Left kidney (tissue), 2 donors: ENCODE data around the gene C1QTNF5. TPM values are rescaled to one million over a fixed set of nuclear protein-coding genes. Genes with fewer than 3 reads are reported as not detected.
A peak's percentile ranks its signal among the peaks of the same experiment; 100 is the strongest.

Source experiments
- DNase-seq: peaks from one replicate; pipeline ENCODE4 v3.0.0-alpha.2; 2013
- polyA plus RNA-seq: library from polyadenylated mRNA; unstranded; fragments of 120-200 nt; gene quantifications from one replicate; pipeline ENCODE4 v1.2.1, GENCODE V29; 2013; ENCODE audit not compliant: insufficient read length

Gene C1QTNF5
- polyA plus RNA-seq, 1 donor: 15.7 TPM

DNA sequence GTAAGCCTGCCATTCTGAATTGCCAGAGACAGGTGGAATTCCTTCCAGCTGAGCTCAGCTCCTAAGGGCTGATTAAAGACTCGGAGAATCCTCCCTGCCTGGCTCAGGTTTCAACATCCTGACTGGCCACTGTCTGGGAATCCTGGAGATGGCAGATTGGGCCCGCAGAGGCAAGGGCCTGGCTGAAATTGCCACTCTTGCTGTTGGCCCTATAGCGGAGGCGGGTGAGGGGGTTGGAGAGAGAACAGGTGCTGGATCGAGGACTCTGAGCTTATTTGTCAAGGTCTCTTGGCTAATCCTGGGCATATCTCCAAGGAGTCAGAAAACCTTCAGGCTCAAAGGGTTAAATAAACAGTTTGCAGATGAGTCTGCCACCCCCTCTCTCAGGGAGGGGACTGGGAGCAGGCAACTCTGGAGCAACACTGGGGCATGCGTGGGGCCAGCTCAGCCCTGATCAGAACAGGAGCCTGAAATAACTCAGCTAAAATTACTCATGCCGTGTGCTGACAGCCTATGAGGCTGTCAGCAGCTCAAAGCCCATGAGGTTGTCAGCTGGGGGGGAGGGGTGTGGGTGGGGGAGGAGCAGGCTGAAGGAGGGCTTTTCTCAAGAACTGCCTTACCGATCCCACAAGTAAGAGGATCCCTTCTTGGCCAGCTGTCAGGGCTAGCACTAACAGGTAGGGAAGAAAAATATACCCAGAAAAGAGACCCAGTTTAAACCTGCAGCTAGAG is 20.5 kb upstream of the C1QTNF5 start:
- peak; percentile 71 for DNase-seq

DNA sequence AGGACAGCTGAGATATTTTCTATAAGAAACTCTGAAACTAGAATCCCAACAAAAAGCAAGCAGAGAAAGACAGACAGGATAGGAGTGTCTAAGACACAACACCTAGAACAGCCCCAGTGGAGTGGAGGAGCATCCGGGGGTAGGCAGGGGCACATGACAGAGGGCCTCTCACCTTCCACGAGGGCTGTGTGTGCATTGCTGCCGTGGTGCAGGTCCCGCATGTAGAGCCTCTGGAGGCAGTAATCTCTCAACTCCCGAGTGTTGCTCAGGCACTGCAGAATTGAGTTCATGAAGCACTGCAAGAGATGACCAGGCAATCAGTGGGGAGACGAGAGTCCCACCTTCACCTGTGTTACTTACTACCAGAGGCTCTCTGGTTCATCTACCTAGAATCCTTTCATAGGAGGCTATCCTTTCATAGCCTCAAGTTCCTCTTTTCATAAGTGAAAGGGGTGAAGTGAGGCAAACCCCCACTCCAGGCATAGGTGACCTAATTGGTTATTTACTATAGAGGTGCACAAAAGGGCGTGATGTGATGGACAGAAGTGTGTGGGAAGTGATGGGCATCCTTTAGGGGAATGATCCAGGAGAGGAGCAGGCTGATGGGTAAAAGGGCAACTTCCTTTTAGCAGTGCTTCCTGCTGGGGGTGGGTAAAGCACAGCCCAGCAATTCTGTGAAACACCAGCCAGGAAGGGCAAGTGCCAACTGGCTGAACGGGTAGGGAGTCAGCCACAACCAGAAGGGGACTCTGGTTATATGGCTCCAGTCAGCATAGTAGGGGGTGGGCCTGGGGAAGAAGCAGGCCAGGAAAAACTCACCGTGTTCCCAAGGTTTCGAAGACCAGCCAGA is 18.9 kb upstream of the C1QTNF5 start:
- no peak for DNase-seq

DNA sequence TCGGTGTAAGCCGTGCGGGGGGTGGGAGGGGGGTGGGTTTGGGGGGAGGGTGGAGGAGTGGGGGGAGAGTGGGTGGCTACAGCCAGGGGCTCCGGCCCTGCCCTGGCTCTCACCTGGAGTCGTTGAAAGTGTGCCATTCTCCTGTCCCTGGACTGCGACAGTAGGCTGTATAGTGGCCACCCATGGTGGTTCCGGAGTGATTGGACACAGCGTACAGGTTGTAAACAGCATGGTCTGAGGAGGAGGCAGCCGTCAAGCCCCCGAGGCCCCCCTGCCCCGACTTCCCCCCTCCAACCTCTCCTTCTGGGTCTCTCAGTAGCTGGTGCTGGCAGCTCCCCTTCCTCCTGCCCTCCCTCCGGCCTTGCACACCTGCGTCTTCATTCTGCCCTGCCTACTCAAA is 16.4 kb upstream of the C1QTNF5 start:
- no peak for DNase-seq

DNA sequence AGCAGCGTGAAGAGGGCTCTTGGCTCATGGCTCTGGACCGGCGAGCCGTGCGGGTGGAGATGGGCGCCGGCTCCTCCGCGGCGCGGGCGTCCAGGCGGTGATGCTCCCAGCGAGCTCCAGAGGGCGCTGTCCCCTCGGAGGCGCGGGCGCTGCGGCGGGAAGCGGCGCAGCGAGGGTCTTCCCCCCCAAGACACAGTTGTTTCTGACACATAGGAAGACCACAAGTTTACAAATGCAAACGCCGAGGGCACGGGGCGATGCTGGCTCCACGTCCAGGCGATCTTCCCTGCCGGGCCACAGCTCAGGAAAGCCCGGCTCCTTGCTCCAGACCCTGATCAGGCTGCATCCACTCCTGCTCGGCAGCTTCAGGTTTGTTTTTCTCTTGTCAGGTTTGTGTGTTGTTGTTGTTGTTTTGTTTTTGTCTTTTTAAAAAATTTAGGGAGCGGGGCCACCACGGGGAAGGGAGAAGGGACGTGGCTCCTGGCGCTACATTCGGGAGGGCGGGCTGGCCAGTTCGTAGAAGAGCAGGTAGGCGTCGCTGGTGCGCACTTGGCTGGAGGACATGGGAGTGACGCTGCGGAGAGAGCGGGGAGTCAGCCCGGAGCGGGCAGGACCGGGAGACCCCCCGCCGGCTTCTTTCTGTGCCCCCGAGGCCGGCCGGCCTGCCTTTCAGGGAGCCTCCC is 15.8 kb upstream of the C1QTNF5 start:
- DNase-seq: peak; percentile 81

DNA sequence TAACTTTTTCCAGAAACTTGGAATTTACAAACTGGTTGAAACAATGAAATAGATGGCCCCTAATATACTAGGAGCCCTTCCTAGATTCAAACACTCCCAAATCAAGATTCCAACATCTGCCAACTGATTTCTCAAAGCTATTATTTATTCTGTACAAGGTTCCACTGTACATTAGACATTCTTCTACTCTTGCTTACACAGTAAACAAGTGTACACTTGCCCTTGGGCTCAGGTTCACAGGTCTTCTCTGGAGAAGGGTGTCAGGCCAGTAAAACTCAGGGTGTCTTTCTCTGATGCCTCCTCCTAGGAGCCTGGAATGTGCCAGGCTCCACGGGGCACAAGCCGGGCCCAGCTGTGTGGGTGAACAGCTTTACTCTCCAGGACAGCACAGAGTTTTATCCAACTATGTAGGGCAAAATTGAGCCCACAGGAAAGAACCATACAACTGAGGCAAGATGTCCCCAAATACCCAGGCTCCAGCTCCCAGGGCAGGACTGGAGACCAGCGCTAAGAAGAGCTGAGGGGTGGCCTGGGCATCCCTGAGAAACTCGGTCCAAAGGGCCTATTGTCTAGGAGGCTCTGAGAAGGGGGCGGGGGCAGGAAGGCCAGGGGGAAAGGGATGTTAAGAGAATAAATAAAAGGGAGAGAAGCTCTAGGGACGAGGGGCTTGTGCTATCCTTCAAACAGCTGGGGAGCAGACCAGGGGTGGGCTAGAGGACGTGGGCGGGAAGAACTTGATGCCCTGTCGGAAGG is 14.6 kb upstream of the C1QTNF5 start:
- no peak for DNase-seq

- DNase-seq: peak; percentile 64
Observed at GRCh38 chr11:119352857-119353260, 12.2 kb upstream of the C1QTNF5 start.

- DNase-seq: no peak
Observed at GRCh38 chr11:119351232-119351631, 10.5 kb upstream of the C1QTNF5 start.

DNA sequence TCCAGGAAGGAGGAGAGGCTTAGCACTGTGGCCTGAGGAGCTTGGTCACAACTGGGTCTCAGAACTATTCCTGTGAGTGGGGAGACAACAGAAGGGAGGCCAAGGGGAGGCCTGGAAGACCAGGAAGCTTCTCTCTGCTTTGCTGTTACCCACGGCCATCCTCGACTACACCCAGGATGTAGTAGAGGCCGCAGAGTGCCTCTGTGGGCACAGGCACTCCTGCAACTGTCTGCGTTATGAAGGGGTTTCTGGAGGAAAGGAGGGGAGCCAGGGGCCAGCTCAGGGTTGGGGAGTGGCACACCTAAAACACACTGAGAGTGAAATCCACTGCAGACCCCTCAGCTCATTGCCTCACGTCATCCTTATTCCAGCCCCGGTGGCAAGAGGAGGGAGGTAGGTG is 9.6 kb upstream of the C1QTNF5 start:
- no peak for DNase-seq

DNA sequence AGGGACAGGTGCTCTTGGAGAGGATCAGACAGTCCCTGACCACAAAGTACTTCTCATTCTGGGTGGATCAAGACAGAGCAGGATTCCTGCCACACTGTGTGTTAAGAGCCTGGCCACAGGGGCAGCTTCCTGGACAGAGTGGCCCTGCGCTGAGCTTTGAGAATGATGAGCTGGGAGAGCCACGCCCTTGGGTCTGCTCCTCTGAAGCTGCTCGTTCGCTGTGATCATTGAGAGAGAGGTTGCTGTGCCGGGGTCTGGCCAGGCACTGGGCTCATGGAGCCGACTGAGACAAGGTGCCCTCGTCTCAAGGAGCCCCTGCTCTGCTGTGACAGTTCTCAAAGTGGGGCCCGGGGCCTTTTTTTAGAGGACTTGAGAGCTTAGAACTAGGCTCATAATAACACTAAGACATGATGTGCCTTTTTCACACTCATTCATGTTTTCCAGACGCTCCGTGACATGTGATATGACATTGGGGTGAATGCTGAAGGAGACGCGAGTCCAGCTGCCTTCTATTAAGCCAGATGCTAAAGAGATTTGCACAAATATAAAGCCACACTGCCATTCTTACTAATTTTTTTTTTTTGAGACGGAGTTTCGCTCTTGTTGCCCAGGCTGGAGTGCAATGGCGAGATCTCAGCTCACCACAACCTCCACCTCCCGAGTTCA is 7.4 kb upstream of the C1QTNF5 start:
- DNase-seq: no peak

DNA sequence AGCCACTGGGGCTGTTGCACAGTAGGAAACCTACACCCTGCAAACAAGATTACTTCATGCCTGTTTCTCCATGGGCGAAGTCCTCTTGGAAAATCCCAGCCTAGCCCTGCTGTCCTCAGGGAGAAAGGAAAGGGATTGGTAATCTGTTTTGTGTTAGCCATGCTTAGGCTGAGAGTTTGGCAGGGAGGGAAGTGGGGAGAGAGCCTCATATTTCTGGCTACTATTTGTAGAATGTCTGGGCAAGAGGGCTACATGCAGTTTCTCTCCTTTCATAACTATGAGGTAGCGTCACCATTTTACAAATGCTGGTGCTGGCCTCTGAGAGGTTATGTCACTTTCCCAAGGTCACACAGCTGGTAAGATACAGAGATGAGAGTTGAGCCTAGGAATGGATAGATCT is 6.6 kb upstream of the C1QTNF5 start:
- no peak for DNase-seq

DNA sequence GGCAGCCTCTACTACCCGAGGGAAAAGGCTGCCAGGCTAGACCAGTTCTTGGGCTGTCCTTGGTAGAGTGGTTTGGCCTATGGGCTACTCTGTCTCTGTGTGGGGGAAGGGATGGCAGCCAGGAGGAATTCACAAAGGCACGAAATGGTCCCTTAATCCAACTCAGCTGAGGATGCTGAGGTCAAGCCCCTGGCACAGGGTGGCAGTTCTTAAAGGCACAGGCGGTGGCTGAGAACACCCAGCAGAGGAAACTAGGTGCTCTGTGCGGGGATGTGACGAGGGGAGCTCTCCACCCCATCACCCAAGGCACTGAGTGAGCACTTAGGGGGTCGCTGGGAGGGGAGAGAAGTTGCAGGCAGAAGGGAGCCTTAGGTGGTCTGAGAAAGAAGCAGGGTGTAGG is 5.9 kb upstream of the C1QTNF5 start, which contains the start of gene MFRP:
MFRP (minus strand) TSS at position 101 of the 400 bp plus-strand sequence. CDS start 192 bp downstream, outside the sequence.
- no peak for DNase-seq

- DNase-seq: no peak
Observed at GRCh38 chr11:119345685-119346084, 5.0 kb upstream of the C1QTNF5 start.

DNA sequence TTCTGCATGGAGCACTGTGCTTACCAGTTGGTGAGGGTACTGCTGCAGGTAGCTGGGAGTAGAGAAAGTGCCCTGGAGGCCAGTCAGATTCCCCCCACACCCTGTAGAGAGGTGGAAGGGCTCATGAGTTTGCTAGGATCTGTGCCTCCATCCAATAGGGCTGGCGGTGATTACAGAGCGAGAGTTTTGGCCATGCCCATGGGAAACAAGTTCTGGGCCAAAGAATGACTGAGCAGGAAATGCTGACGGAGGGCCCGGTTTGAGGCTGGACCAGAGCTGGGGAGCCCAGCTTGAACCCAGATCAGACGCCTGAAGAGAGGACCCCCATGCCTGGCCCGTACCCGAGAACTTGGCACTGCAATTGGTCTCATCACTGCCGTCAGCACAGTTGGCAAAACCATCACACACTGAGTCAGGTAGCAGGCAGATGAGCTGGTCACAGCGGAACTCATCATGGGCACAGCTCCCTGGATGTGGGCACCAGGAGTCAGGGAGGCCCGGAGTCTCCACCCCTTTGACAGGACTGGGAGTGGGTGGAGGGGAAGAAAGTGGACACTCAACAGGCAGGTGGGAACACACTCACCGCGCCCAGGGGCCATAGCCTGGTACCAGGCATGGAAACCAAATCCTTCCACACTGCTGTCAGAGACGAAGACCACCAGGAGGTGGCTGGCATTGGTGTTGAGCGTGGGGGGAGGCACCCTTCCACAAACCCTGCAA is 3.8 kb upstream of the C1QTNF5 start:
- no peak for DNase-seq

DNA sequence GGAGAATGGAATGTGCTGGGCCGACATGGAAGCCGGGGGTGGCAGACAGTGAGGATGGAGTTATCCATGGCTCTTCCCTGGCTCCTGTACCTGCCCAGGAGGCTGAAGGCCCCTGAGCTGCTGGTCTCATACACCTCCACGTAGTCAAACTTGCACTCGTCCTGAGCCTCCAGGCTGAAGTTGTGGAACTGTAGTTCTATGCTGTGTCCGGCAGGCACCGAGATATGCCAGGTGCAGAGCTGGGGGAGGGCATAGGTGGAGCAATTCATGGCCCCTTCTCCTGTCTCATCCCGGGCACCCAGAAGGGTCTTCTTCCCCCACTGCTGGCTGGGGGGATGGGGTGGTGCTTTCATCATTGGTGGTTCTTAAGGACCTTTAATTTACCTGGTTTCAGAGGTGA is 3.0 kb upstream of the C1QTNF5 start:
- DNase-seq: no peak

GRCh38 chr11:119342362-119343130 is 1.9 kb upstream of the C1QTNF5 start:
- no peak for DNase-seq

DNA sequence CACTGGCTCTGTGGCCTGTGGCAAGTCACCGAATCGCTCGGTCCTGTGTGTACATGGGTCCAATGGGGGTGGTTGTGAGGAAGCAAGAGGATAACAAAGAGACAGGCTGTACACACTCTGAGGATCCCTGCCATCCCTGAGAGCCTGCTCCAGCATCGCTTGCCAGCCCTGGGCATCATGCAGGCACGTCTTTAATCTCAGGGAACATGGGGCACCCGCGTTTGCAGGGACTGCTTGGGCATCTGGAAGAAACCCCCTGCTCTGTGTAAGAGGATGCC is 1.3 kb upstream of the C1QTNF5 start:
- DNase-seq: no peak

- no peak for DNase-seq
Observed at GRCh38 chr11:119341222-119342022, 739 bp upstream of the C1QTNF5 start.

- peak; percentile 73 for DNase-seq
Observed at GRCh38 chr11:119339589-119340334, 921 bp downstream of the C1QTNF5 start.
